Ovary (tissue), 9 donors: ENCODE data around the gene SLC25A15. TPM values are rescaled to one million over a fixed set of nuclear protein-coding genes. Genes with fewer than 3 reads are reported as not detected.

Source experiments
- DNase-seq, 5 donors: peaks; one replicate each; pipeline ENCODE4 v3.0.0-alpha.2; 2019 to 2020
- H3K27ac ChIP-seq, 2 donors: fragments of 200-600 bp; one replicate each; pipeline versions ENCODE4 v1.5.1 to v1.8.0; 2019 to 2022
- H3K27me3 ChIP-seq: fragments of 200-600 bp; one replicate; pipeline ENCODE4 v1.8.0; 2022
- H3K36me3 ChIP-seq: fragments of 200-600 bp; sonication (generic); one replicate; pipeline ENCODE4 v1.5.1; 2019
- H3K4me1 ChIP-seq: one replicate; pipeline ENCODE4 v1.8.1; 2013; ENCODE audit warnings: mild to moderate bottlenecking, moderate library complexity; ENCODE audit not compliant: insufficient read depth
- H3K4me3 ChIP-seq: fragments of 200-600 bp; sonication (generic); one replicate; pipeline ENCODE4 v1.5.1; 2017
- H3K9me3 ChIP-seq, 2 donors: fragments of 200-600 bp in 1 of 2; sonication (generic) in 1 of 2; one replicate each; pipeline versions ENCODE4 v1.5.1 to v1.8.1; 2013 to 2019; ENCODE audit warnings: mild to moderate bottlenecking in 1 of 2, moderate library complexity in 1 of 2
- CTCF ChIP-seq, 3 donors: fragments of 450-650 bp in 2 of 3; fragments of 200-600 bp in 1 of 3; IDR thresholded peaks; one replicate each; pipeline versions ENCODE4 v1.5.1 to v1.8.0; 2016 to 2022; ENCODE audit warnings: antibody characterized with exemption in 3 of 3, mild to moderate bottlenecking in 1 of 3
- EP300 ChIP-seq: sonication (generic); formaldehyde crosslinking; IDR thresholded peaks from one replicate; pipeline ENCODE4 v1.6.1; 2017; ENCODE audit warnings: antibody characterized with exemption
- POLR2A ChIP-seq: fragments of 450-650 bp; IDR thresholded peaks from one replicate; pipeline ENCODE4 v1.6.1; 2017; ENCODE audit warnings: antibody characterized with exemption, mild to moderate bottlenecking, moderate library complexity
- WGBS, 3 donors: extraction: QIAGEN DNeasy Blood & Tissue Kit in 1 of 3; methylation state at CpG; one replicate each; pipeline versions ENCODE4 v1.1.5 to v1.1.7; 2013 to 2017; 5-methylcytosine and 5-hydroxymethylcytosine counted together
- intact Hi-C, 4 donors: fragments of 100-400 bp; cut with DNase I; formaldehyde crosslinking; loops; one replicate each; pipeline versions ENCODE4 v1.11.0 to v1.15.1; 2022 to 2023
- polyA plus RNA-seq, 2 donors: library from polyadenylated mRNA; stranded (reverse); fragments of 200-250 nt in 1 of 2; fragments of 350-450 nt in 1 of 2; fragmentation: Illumina TruSeq in 1 of 2; extraction: RNeasy Lipid Tissue Mini Kit (QIAGEN cat#74804) in 1 of 2; gene quantifications; one replicate each; pipeline ENCODE4 v1.2.3, GENCODE V29; 2013 to 2014
- total RNA-seq, 7 donors: library from RNA; depleted of rRNA in 2 of 7; stranded (reverse); fragments of >200 nt in 2 of 7; fragmentation: NEBNext Ultra II Directional in 3 of 7; extraction: Animal tissue kit (Norgen Biotek cat#: 25700) in 3 of 7; gene quantifications; one replicate each; pipeline versions ENCODE4 v1.1.0 to v1.2.4, GENCODE V29; 2016 to 2023
- donor health status: DM: no; HTN: no; CAD: no; lungs with moderate emphysema.
- donor health status: DM: no; HTN: no; CAD: no.
- donor health status: Bipolar disorder and iron deficiency.
- donor health status: DM: yes; HTN: yes; CAD: no.
- donor health status: DM: no; HTN: no; CAD: no.
- donor health status: DM: yes; HTN: yes; CAD: no.

The SLC25A15 gene
- total and polyA plus RNA-seq, 9 donors, result 1.7 to 15.4 (median 4.6) TPM

GRCh38 chr13:40798380-40798779 is 9.0 kb downstream of the SLC25A15 start:
- TF ChIP-seq EP300 (no peak), POLR2A (no peak)
- Histone ChIP-seq H3K9me3 (no peaks in the 10 kb centered on the region), H3K36me3 (no peaks in the 10 kb centered on the region), H3K4me1 (no peaks in the 10 kb centered on the region), H3K4me3 (no peak overlapping the region), H3K27ac (no peak overlapping the region), H3K27me3 (no peaks in the 10 kb centered on the region)
- 89 to 92% (median 90%) methylated on average over 9 of the region's 9 CpGs for WGBS, 3 donors
- intact Hi-C loops, result no loop called here
- DNase-seq, result no peak

- intact Hi-C loops, result no loop called here
Measured at GRCh38 chr13:40799508-40799907, 10.1 kb downstream of the SLC25A15 start.

GRCh38 chr13:40800559-40800958 is 11.1 kb downstream of the SLC25A15 start:
- intact Hi-C loops, result no loop called here
- no peak overlapping the region for H3K27ac ChIP-seq
- H3K4me1 ChIP-seq, result no peaks in the 10 kb centered on the region
- DNase-seq, result no peak
- TF ChIP-seq EP300 (no peak), CTCF (IDR thresholded peaks at IDR 0.05) (no peak), POLR2A (no peak)
- H3K4me3 ChIP-seq, result no peak overlapping the region
- no peaks in the 10 kb centered on the region for H3K36me3 ChIP-seq
- H3K9me3 ChIP-seq, result no peaks in the 10 kb centered on the region
- no peaks in the 10 kb centered on the region for H3K27me3 ChIP-seq
- WGBS, 3 donors, result 83 to 88% (median 84%) methylated on average over 5 of the region's 5 CpGs

More at GRCh38 chr13:40799508-40799907, 10.1 kb downstream of the SLC25A15 start:
- no peak overlapping the region for H3K4me3 ChIP-seq
- H3K36me3 ChIP-seq, result no peaks in the 10 kb centered on the region
- TF ChIP-seq EP300 (no peak), POLR2A (no peak), CTCF (IDR thresholded peaks at IDR 0.05) (no peak)
- no peak for DNase-seq
- H3K27ac ChIP-seq, result no peak overlapping the region
- 94 to 96% (median 94%) methylated on average over 4 of the region's 4 CpGs for WGBS, 3 donors
- no peaks in the 10 kb centered on the region for H3K27me3 ChIP-seq
- H3K4me1 ChIP-seq, result no peaks in the 10 kb centered on the region
- no peaks in the 10 kb centered on the region for H3K9me3 ChIP-seq

- TF ChIP-seq POLR2A (no peak), CTCF (IDR thresholded peaks at IDR 0.05) (no peak), EP300 (no peak)
- H3K27me3 ChIP-seq, result no peaks in the 10 kb centered on the region
- H3K36me3 ChIP-seq, result no peaks in the 10 kb centered on the region
- DNase-seq, result no peak
- no peaks in the 10 kb centered on the region for H3K9me3 ChIP-seq
- H3K4me3 ChIP-seq, result no peak overlapping the region
- 82 to 85% (median 84%) methylated on average over 6 of the region's 6 CpGs for WGBS, 3 donors
- intact Hi-C loops, result no loop called here
- H3K4me1 ChIP-seq, result no peaks in the 10 kb centered on the region
- H3K27ac ChIP-seq, result no peak overlapping the region
Measured at GRCh38 chr13:40801255-40802217, 12.1 kb downstream of the SLC25A15 start.

GRCh38 chr13:40803316-40803715 is 13.9 kb downstream of the SLC25A15 start:
- no peaks in the 10 kb centered on the region for H3K9me3 ChIP-seq
- no peak for DNase-seq
- H3K27me3 ChIP-seq, result no peaks in the 10 kb centered on the region
- H3K27ac ChIP-seq, result no peak overlapping the region
- H3K4me3 ChIP-seq, result no peak overlapping the region
- no peaks in the 10 kb centered on the region for H3K36me3 ChIP-seq
- TF ChIP-seq POLR2A (no peak), CTCF (IDR thresholded peaks at IDR 0.05) (no peak), EP300 (no peak)
- intact Hi-C loops, result no loop called here
- no peaks in the 10 kb centered on the region for H3K4me1 ChIP-seq
- WGBS, 3 donors, result 95 to 98% (median 96%) methylated on average over 5 of the region's 5 CpGs
